OCI-LY3 (cell line): ENCODE data around the gene NDC80.

ENCODE experiments used
- EZH2phosphoT487 ChIP-seq: fragments of 200-600 bp; shearing (Covaris generic); IDR thresholded peaks from 2 replicates; pipeline ENCODE4 v1.6.1; 2018; ENCODE audit warnings: antibody characterized with exemption, mixed run types, low read depth
- TF ChIP-seq, protein P1 (sequence below): fragments of 200-600, 300-600 bp; sonication (generic); IDR thresholded peaks from 2 replicates; pipeline ENCODE4 v1.5.1; 2014; ENCODE audit warnings: antibody characterized with exemption, low read length, low read depth

DNA sequence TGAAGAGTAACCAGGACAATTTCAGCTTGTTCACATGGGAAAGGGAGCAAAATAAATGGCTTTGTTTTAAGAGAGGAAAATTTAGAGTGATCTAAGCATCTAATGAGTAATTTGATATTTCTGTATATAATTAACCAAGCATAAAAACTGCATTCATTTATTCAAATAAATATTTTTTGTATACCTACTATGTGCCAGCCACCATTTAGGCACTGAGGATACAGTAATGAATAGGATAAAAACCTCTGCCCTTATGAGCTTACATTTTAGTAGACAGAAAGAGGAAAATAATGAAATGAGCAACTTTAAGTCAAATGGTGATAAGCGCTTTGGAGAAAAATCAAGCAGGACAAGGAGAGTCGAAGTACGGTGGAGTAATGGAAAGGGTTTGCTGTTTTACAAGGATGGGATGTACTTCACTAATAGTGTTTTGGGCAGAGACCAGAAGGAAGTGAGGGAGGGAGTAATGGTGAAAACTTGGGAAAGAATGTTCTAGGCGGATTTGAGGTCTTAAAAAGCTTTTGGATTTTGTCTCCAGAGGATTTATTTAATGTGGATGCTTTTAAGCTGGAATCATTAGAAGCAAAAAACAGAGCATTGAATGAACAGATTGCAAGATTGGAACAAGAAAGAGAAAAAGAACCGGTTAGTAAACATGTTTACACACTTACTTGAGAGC, 17.4 kb downstream of the NDC80 start:
- TF ChIP-seq, protein P1, sequence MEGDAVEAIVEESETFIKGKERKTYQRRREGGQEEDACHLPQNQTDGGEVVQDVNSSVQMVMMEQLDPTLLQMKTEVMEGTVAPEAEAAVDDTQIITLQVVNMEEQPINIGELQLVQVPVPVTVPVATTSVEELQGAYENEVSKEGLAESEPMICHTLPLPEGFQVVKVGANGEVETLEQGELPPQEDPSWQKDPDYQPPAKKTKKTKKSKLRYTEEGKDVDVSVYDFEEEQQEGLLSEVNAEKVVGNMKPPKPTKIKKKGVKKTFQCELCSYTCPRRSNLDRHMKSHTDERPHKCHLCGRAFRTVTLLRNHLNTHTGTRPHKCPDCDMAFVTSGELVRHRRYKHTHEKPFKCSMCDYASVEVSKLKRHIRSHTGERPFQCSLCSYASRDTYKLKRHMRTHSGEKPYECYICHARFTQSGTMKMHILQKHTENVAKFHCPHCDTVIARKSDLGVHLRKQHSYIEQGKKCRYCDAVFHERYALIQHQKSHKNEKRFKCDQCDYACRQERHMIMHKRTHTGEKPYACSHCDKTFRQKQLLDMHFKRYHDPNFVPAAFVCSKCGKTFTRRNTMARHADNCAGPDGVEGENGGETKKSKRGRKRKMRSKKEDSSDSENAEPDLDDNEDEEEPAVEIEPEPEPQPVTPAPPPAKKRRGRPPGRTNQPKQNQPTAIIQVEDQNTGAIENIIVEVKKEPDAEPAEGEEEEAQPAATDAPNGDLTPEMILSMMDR: no peak
- TF ChIP-seq EZH2phosphoT487: no peak
